HG03175 (cell line): ENCODE measurements around the gene ANKRD11.
A peak's percentile ranks its signal among the peaks of the same experiment; 100 is the strongest.
"Not testable (repeated sequence)": the region's sequence is repeated elsewhere in the genome, so short reads cannot be mapped to it uniquely, and the experiment has no call there.

ENCODE experiments used
- ATAC-seq: cut with Tn5 transposase; IDR thresholded peaks from one replicate; pipeline ENCODE4 v1.9.1; 2021; ENCODE audit warnings: mild to moderate bottlenecking, moderate library complexity; ENCODE audit not compliant: unreplicated experiment

The ANKRD11 gene

DNA sequence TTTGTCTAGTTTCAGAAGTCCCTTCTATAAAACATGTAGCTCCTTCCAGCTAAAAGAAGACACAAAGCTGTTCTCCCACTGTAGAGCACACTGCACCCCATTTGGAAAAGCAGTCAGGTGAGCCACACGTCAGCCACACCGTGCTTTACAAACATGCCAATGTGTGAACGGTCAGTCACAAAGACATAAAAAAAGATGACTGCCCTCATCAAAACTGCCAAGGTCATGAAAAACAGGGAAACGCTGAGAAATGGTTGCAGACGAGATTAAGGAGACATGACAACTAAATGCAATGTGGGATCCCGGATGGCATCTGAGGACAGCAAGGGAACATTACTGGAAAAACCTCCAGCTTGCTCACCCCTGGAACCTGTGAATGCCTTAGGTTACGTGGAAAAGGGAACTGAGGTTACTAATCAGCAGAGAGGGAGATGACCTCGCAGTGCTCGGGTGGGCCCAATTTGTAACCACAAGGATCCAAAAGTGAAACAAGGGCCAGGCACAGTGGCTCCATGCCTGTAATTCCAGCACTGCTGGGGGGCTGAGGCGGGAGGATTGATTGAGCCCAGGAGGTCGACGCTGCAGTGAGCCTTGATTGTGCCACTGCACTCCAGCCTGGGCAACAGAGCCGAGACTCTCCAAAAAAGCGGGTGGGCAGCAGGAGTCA is 8.1 kb downstream of the ANKRD11 start:
- no peak for ATAC-seq

DNA sequence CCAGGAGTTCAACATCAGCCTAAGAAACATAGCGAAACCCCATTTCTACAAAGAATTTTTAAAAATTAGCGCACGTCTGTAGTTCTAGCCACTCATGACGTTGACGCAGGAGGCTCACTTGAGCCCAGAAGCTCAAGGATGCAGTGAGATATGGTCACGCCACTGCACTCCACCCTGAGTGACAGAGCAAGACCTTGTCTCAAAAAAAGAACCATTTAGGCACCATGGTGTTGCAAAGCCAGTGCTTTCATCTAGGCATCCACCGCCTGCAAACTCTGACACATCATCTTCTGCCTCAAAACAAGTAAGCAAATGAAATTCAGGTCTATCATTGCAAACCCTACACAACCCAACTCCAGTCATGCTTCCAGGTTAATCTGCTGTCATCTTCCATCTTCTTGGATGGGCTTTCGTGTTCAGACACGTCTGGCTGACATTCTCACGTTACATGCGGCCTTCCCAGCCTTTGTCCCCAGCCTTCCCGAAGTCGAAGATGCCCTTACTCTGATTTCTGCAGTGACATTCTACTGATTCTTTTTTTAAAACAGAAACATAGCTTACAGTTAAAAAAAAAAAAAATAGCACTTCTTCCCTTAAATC is 8.9 kb downstream of the ANKRD11 start:
- ATAC-seq, result no peak

DNA sequence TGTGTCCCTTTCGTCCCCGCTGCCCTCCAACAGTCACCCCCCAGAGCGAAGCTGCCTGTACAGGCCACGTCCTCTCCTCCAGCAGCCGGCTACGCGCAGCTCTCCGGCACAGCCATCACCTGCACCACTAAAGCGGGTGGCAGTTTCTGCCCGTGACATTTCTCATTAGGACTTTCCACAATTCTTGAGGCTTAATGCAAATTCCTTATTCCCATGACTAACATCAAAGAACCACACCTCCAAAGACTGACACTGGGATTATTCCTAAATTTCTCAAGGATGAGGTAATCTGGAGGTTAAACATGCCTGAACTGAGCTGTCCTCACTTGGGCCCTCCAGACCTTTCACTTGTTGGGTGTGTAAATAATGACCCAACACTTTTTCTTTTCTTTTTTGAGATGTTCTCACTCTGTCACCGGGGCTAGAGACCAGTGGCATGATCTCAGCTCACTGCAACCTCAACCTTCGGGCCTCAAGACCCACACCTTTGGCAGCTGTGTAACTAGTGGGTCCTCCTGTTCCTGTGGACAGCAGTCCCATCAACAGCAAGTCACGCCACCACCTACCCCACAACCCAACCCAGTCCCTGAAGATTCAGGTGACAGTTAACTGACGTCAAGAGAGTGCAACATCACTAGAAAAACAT is 11.7 kb downstream of the ANKRD11 start:
- no peak for ATAC-seq

DNA sequence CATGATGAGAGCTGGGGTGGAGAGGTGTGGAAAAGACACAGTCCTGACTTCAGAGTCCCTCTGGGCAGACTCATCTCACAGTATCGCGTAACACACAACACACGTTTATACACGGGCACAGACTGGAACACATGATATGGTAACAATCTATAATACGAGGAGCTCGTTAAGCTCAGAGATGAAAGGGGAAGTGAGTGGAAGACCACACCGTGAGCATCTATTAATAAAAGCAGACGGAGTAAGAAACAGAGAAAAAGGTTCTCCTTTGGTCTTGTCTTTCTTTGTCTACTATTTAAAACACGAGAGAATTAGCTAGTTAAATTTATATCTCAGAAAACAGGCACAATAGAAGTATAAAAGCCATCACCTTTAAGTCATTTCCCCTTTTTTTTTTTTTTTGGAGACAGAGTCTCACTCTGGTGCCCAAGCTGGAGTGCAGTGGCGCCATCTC is 13.5 kb downstream of the ANKRD11 start:
- ATAC-seq, result peak; percentile 76

DNA sequence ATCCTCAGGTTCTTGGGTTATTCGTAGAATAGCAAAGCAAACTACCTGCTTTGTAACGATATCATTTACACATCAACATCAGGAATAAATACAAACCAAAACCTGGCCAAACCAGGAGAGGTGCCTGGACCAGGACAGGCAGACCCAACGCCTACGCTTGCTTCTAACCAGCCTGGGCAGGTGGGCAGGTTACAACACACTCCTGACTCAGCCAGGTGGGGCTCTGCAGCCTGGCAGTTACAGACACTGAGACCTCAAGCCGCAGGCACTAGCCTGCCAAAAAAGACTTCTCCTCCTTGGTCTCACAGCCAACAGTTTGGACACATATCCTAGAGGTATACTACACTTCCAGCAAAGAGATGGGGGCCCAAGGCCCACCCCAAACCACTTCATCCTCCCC is 14.0 kb downstream of the ANKRD11 start:
- peak; percentile 20 for ATAC-seq

DNA sequence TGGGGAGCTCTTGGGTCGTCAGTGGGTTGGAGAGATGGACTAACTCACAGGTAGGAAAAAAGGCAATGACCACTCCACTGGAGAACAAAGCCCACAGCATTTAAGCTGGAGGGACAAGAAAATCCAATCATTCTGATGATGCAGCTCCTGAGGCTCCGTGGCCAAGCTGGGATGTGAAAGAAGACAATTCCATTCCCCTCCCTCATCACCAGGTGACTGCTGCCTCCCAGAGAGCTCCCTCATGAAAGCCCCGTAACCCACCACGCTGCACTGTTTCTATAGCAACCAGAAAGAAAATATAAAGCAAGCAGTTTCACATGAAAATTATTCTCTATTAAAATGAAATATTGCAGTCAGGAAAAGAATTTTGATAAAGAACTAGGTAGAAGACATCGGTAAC is 15.2 kb downstream of the ANKRD11 start:
- ATAC-seq, result no peak

DNA sequence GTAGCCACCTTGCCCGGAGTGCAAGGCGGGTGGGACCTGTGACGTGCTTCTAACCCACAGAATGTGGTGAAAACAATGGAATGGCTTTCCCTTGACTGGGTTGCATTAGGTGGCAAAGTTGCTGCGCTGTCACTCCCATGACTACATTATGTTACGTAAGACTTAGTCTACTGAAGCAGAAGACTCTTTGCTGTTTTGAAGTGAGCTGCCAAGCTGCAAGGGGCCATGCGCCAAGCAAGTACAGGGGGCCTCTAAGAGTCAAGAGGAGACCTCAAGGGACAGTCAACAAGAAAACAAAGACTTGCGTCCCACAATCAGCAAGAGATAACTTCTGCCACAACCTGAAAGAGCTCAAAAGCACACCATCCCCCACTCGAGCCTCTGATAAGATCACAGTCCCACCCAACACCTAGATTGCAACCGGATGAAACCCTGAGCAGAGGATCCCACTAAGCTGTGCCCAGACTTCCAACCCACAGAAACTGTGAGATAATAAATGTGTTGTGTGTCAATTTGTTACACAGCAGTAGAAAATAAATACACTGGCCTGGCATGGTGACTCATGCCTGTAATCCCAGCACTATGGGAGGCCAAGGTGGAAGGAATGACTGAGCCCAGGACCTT is 16.5 kb downstream of the ANKRD11 start:
- ATAC-seq, result no peak

DNA sequence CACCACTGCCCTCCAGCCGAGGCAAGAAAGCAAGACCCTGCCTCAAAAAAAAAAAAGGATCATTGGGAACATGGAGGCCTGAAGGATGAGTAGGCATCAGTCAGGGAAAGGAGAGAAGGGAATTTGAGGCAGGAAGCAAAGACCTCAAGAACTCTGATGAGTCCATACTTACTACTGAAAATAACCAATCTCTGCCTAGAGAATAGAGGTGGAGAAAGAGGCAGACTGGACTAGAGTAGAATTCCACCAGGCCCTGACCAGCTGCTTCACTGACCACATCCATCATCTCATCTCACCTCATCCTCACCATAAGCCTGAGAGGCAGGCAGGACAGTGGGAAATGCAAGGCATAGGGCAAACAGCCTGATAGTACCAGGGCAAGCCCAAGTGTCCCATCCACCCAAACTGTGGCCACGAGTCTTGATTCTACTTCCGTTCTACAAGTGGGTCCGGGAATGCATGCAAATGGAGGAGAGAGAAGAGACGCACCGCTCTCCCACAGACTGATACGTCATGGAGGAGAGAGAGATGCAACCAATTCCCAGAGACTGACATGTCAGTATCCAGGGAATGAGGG is 17.1 kb downstream of the ANKRD11 start:
- no peak for ATAC-seq

DNA sequence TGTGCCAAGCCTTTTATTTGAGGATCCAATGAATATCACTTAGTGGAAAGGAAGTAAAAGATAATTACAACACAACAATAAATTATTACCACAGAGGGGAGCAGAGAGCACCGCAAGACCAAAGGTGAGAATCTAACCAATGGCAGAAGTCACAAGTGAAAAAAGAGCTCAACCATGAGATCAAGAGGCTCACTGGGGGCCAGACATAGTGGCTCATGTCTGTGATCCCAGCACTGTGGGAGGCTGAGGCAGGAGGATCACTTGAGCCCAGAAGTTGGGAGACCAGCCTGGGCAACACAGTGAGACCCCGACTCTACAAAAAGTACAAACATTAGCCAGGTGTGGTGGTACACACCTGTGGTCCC is 17.7 kb downstream of the ANKRD11 start:
- ATAC-seq, result no peak

DNA sequence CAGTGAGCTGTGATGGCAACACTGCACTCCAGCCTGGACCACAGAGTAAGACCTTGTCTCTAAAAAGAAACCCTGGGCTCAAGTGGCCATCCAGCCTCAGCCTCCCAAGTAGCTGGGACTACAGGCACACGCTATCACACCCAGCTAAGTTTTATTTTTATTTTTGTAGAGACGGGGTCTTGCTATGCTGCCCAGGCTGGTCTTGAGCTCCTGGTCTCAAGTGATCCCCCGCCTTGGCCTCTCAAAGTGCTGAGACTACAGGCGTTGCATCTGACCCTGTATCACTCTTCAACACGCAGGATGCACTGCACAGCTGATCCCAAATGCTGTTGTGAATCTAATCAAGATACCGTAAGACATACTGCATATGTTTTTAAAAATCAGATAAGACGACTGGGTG is 23.0 kb downstream of the ANKRD11 start:
- ATAC-seq, result no peak

DNA sequence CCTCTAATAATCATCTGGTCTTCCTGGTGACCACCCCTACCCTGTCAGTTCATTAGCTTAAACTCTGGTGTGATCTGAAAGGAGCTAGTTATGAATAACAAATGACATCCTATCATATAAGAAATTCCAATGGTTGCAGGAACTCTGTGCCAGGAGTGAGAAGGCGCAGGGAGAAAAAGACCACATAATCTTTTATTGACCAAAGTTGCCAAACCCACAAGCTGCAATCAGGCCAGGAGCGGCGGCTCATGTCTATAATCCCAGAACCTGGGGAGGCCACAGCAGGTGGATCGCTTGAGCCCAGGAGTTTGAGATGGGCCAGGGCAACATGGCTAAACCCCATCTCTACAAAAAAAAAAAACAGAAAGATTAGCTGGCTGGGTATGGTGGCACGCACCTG is 23.4 kb downstream of the ANKRD11 start:
- ATAC-seq, result no peak

DNA sequence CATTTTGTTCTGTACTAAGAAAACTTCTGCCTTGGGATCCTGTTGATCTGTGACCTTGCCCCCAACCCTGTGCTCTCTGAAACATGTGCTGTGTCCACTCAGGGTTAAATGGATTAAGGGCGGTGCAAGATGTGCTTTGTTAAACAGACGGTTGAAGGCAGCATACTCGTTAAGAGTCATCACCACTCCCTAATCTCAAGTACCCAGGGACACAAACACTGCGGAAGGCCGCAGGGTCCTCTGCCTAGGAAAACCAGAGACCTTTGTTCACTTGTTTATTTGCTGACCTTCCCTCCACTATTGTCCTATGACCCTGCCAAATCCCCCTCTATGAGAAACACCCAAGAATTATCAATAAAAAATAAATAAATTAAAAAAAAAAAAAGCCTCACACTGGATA is 27.0 kb downstream of the ANKRD11 start:
- not testable (repeated sequence) for ATAC-seq

DNA sequence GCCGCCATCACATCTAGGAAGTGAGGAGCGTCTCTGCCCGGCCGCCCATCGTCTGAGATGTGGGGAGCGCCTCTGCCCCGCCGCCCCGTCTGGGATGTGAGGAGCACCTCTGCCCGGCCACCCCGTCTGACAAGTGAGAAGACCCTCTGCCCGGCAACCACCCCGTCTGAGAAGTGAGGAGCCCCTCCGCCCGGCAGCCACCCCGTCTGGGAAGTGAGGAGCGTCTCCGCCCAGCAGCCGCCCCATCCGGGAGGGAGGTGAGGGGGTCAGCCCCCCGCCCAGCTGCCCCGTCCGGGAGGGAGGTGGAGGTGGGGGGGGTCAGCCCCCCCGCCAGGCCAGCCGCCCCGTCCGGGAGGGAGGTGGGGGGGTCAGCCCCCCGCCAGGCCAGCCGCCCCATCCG is 27.7 kb downstream of the ANKRD11 start:
- ATAC-seq, result not testable (repeated sequence)

DNA sequence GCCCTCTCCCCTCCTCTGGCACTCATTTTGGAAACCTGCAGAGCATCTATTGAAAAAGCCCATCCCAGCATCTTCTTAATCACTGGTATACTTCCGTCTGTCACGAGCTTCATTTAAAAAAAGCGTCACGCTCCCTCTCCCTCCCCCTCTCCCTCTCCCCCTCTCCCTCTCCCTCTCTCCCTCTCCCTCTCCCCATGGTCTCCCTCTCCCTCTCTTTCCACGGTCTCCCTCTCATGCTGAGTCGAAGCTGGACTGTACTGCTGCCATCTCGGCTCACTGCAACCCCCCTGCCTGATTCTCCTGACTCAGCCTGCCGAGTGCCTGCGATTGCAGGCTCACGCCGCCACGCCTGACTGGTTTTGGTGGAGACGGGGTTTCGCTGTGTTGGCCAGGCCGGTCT is 28.5 kb downstream of the ANKRD11 start:
- not testable (repeated sequence) for ATAC-seq

DNA sequence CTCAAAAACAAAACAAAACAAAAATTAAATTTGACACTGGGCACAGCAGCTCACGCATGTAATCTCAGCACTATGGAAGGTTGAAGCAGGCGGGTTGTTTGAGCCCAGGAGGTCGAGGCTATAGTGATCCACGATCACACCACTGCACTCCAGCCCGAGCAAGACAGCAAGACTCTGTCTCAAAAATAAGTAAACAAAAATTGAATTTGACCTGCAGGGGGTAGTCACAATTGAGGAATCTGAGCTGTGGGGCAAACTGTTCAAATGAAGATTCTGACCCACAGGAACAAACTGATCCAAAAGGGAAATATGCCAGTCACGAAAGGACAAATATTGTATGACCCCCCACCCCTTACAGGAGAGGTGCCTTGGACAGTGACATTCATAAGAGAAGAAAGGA is 29.8 kb downstream of the ANKRD11 start:
- no peak for ATAC-seq

DNA sequence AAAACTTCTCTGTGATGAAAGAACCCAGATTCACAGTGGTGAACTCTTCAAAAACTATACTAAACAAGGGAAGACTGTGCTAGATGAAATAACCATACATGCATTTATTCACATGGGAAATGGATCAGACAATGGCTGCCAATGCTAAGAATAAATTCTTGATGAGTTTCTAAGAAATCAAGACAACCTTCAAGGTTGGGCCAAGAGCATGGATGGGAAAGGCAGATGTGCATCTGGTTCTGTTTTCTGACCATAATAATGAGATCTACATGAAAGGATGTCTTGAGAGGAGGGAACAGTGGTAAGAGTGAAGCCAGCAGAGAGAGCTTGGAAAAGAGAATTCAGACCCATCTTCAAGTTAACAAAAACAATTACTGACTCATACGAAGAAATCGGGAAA is 31.4 kb downstream of the ANKRD11 start:
- ATAC-seq, result no peak

DNA sequence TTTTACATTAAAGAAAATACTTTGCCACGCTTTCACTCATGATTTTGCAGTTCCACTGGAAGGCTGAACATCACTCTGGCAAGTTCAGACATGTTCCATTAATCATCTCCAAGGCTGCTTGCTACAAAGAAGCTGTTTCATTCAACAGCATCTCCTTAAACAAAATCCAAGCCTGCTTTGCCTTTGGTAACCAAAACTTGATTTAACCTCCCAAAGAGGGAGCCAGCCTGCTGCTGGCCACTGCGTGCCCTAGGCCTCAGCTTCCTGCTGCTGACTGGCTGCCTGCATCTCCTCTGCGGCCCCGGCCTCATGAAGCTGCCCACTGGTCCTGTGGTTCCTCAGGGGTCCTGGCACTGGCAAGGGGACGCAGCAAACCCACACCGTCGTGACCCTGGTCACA is 31.8 kb downstream of the ANKRD11 start:
- no peak for ATAC-seq

DNA sequence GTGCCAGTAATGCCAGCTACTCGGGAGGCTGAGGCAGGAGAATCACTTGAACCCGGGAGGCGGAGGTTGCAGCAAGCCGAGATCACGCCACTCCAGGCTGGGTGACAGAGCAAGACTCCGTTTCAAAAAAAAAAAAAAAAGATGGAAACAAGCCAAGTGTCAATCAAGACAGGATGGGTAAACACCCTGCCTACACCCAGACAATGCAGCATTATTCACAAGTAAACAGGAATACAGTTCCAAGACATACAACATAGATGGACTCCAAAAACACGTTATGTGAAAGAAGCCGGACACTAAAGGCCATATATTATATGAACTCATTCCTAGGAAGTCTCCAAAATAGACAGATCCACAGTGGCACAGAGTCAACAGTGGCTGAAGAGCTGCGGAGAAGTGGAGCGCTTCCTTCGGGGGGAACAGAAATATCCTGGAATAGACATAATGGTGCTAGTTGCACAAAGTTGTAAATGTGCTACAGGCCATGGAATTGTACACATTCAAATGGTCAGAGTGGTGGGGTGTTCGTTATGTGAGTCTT is 33.9 kb downstream of the ANKRD11 start:
- no peak for ATAC-seq

DNA sequence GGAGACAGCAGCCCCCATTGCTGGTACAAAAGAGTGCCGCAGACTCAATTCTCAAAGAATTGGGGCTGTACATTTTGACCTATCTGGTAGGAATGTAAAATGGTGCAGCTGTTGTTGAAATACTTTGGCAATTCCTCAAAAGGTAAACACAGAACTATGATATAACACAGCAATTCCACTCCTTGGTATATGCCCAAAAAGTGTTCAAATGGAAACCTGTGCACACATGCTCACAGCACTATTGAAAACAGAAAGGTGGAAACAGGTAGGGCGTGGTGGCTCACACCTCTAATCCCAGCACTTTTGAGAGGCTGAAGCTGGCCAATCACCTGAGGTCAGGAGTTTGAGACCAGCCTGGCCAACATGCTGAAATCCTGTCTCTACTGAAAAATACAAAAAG is 34.7 kb downstream of the ANKRD11 start:
- no peak for ATAC-seq

DNA sequence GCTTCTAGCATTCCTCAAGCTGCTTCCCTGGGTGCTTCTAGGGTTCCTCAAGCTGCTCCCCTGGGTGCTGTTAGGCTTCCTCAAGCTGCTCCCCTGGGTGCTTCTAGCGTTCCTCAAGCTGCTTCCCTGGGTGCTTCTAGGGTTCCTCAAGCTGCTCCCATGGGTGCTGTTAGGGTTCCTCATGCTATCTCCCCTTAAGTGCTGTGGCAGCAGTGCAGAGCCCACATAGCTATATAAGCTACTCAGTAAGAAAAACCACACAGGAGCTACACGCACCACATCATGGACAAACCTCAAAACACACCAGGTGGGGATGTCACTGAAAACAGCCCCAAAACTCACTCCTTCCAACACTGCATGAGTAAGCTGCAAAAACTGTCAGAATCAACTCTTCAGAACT is 35.2 kb downstream of the ANKRD11 start:
- no peak for ATAC-seq

DNA sequence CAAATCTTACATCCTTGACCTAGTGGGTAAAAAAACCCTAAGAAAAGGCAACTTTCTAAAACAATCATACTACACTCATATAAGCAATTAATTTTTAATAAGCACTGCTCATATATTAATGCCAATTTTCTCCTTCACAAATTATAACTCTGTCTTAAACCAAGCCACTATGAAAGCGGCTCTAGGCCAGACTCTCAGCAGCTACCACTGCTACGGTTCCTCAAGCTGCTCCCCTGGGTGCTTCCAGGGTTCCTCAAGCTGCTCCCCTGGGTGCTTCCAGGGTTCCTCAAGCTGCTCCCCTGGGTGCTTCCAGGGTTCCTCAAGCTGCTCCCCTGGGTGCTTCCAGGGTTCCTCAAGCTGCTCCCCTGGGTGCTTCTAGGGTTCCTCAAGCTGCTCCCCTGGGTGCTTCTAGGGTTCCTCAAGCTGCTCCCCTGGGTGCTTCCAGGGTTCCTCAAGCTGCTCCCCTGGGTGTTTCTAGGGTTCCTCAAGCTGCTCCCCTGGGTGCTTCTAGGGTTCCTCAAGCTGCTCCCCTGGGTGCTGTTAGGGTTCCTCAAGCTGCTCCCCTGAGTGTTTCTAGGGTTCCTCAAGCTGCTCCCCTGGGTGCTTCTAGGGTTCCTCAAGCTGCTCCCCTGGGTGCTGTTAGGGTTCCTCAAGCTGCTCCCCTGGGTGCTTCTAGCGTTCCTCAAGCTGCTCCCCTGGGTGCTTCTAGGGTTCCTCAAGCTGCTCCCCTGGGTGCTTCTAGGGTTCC is 35.8 kb downstream of the ANKRD11 start:
- ATAC-seq, result not testable (repeated sequence)
